Sigmoid colon (tissue), 4 donors: ENCODE results near the gene DRAM2.

Experiments used
- CTCF ChIP-seq, 4 experiments: fragments of 450-650 bp in 3 of 4; fragments of 200-600 bp in 1 of 4; IDR thresholded peaks; one replicate each; pipeline ENCODE4 v1.5.1; 2016 to 2019; ENCODE audit warnings: antibody characterized with exemption in 4 of 4, mild to moderate bottlenecking in 3 of 4, moderate library complexity in 2 of 4
- EP300 ChIP-seq, 4 donors: sonication (generic); formaldehyde crosslinking; IDR thresholded peaks; one replicate each; pipeline ENCODE4 v1.6.1; 2017; ENCODE audit warnings: antibody characterized with exemption in 4 of 4
- POLR2A ChIP-seq, 2 donors: fragments of 450-650 bp; IDR thresholded peaks; one replicate each; pipeline ENCODE4 v1.6.1; 2016; ENCODE audit warnings: antibody characterized with exemption in 2 of 2, mild to moderate bottlenecking in 2 of 2, moderate library complexity in 2 of 2
- POLR2AphosphoS5 ChIP-seq, 4 donors: sonication (generic); formaldehyde crosslinking; IDR thresholded peaks; one replicate each; pipeline ENCODE4 v1.6.1; 2017; ENCODE audit warnings: antibody characterized with exemption in 4 of 4

GRCh38 chr1:111131693-111132092 lies 8.2 kb downstream of the DRAM2 start:
- no peak for TF ChIP-seq CTCF (IDR thresholded peaks at IDR 0.05)
- TF ChIP-seq EP300 (IDR thresholded peaks at IDR 0.05): no peak
- TF ChIP-seq POLR2A (IDR thresholded peaks at IDR 0.05): no peak
- TF ChIP-seq POLR2AphosphoS5 (IDR thresholded peaks at IDR 0.05): no peak
